HG03139 (cell line): Measurements from ENCODE around the gene MXI1.
A peak's percentile ranks its signal among the peaks of the same experiment; 100 is the strongest.
"Not testable (repeated sequence)": the region's sequence is repeated elsewhere in the genome, so short reads cannot be mapped to it uniquely, and the experiment has no call there.

ENCODE experiments used
- ATAC-seq: cut with Tn5 transposase; IDR thresholded peaks from one replicate; pipeline ENCODE4 v1.9.1; 2021; ENCODE audit not compliant: unreplicated experiment

Gene MXI1

DNA sequence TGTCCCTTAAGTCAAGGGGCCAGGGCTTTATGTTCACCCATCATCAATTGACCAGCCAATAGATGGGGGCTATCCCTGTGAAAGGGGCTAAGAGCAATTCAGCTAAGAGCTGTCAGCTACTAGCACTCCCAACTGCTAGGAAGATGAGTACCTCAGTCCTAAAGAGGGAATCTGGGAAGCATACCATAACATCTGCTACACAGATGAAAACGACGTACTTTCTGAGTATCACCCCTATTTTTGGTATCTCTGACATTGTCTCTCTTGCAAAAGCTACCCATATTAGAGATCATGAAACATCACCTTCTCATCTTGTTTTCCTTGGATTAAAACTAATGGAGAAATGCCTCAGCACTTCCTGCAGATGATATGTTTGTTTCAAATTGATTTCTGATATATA is 104.8 kb downstream of the MXI1 start:
- no peak for ATAC-seq

DNA sequence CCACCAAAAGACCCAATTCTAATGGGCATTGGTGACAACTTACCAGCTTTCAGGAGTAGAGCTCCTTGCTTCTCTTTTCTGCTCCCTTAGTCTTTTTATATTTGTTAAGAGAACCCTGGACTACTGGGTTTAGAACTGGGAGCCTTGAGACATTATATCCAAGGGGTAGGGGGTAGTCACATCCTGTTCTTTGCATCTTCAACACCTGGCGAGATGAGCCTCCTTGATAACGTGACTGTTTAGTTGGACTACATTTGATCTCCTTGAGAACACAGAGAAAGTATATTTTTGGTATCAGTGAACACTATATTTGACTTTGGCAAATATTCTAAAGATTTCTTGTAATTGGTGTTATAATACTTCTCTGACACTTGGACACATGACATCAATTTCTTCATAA is 106.3 kb downstream of the MXI1 start:
- ATAC-seq: no peak

- no peak for ATAC-seq
These were observed 110.8 kb downstream of the MXI1 start for GRCh38 chr10:110317866-110318850.

DNA sequence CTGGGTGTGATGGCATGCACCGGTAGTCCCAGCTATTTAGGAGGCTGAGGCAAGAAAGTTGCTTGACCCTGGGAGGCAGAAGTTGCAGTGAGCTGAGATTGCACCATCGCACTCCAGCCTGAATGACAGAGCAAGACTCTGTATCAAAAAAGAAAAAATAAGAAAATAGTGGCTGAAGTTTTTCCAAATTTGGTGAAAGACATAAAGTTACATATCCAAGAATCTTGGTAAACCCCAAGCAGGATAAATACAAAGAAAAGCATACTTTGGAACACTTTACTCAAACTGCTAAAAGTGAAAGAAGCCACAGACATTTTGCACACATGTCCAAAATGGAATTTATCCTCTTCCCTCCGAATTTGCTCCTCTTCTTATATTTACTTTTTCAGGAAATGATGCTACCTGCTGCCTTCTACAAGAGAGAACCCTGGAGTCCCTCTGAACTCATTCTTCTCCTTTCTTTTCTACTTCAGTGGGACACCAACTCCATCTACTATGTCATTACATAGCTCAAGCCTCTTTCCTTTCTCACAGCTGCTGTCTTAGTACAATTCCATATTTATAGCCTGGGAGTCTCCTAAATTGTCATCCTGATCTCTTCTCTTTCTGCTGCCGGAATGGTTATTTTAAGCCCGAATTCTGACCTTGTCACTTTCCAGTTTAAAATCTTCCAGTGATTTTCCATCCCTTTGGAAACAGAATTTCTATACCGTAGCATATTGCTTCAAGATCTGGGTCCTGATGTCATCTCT is 114.6 kb downstream of the MXI1 start:
- ATAC-seq: no peak

GRCh38 chr10:110323503-110323902 is 116.1 kb downstream of the MXI1 start:
- ATAC-seq: no peak

DNA sequence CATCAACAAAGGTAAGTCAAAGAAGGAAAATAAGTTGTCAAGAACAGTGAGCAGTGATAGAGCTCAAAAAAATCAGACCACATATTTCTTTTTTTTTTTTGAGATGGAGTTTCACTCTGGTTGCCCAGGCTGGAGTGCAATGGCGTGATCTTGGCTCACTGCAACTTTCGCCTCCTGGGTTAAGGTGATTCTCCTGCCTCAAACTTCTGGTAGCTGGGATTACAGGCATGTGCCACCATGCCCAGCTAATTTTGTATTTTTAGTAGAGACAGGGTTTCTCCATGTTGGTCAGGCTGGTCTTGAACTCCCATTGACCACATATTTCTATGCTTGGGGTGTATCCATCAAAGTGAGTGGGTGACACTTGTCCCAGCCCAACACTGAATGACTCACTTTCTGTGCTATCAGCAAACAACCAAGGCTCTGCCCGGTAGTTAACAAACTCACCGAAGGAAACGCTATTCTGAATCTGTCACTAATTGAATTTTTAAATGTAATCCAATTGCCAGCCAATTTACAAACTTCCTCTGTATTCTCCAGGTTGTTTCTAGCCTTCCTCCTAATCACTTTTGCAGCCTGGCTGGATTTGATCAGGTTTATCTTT is 116.9 kb downstream of the MXI1 start:
- no peak for ATAC-seq

DNA sequence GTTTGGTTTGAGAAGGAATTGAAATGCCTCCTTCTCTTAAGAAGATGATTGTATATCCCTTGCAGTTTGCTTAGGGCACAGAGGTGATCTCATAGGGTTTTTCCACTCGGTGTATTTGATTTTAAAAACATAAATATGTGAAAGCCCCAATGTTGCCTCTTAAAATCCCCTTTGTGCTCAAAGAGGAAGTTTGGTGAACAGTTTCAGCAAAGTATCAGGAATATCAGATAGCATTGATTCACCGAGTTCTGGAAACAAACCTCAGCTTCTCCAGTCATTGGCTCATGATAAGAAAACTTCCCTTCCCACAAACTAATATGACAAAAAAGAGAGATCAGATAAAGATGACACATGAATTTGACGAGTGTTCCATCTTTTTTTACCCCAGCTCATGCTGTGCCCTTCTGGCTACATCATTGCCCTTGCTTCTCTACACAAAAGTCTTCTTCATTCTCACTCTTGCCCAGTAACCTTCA is 117.4 kb downstream of the MXI1 start:
- ATAC-seq: peak; percentile 50

DNA sequence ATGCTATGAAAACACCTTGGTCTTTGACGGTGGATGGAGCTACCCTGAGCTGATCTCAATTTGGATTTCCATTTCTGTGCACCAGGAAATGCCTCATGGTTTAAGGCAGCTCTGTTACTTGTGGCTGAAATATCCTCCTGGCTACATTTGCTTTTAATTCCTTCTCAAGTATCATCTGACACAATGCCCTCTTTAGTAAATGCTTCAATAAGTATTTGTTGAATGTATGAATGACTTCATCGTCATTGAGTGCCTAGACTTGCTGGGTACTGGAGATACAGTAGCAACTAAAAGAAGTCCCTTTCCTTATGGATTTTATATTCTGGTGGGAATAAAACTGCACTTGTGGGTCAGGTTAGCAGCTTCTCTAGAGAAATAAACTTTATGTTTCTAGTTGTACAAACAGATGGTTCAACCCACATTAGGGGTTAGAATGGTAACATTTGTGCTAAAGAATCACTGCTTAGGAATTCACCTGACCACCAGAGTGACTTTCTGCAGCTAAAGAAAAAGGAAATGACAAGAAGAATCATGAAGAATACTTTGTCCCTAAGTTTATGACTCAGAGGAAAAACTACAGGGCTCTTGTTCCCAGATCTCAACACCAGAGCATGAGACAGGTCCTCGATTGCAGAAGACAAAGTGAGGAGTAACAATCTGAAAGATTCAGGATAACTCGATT is 119.1 kb downstream of the MXI1 start:
- no peak for ATAC-seq

DNA sequence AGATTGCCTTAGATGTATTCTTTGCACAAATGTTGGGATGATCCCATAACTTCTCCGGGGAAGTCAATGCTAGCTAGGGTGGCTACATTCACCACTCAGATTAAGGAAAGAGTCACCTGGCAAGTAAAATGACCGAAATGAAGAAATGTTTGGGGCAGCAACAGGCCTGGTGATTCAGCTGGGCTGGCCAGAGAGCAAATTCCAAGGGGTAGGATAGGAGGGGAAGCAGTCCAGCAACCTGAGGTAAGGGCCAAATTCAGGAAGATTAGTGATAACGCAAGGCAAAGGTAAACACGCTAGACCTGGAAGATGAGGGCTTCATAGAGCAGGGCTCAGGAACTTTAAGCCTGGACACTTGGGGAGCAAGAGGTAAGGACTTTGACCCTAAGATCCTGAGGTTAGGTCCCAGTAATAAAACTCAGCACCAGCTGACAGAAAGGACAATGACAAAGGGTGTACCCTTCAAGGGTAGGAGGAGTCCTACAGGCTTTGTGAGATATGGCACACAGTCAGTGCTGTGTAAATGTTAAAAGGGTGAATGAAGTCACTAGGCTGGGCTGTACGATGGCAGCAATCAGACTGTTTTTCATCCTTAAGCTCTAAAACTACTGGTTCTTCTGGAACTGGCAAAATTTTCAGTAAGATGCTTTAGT is 120.0 kb downstream of the MXI1 start:
- no peak for ATAC-seq

DNA sequence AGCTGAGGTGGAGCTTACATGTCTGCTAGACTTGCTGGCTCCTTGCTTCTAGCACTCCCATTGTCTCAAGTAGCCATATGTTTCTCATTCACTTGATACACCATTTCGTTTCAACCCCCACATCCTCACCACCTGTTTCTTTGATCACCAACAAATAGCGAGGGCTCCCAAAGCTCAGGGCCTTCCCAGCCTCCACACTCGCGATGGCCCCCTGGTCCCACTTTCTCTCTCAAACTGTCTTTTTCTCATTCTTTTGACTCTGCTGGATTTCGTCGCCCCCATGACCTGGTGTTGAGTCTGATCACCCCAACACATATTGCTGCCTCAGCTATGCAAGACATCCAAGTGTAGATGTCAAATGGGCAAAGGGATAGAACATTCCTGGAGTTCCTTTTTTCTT is 123.3 kb downstream of the MXI1 start:
- ATAC-seq: no peak

DNA sequence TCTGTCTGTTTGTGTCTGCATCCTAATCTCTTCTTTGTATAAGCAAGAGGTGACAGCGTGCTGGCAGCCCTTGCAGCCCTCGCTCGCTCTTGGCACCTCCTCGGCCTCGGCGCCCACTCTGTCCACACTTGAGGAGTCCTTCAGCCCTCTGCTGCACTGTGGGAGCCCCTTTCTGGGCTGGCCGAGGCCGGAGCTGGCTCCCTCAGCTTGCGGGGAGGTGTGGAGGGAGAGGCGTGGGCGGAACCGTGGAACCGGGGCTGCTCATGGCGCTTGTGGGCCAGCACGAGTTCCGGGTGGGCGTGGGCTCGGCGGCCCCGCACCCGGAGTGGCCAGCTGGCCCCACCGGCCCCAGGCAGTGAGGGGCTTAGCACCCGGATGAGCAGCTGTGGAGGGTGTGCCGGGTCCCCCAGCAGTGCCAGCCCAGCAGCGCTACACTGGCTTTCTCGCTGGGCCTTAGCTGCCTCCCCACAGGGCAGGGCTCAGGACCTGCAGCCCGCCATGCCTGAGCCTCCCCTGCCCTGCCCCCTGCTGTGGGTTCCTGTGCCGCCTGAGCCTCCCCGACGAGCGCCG is 123.9 kb downstream of the MXI1 start:
- not testable (repeated sequence) for ATAC-seq

DNA sequence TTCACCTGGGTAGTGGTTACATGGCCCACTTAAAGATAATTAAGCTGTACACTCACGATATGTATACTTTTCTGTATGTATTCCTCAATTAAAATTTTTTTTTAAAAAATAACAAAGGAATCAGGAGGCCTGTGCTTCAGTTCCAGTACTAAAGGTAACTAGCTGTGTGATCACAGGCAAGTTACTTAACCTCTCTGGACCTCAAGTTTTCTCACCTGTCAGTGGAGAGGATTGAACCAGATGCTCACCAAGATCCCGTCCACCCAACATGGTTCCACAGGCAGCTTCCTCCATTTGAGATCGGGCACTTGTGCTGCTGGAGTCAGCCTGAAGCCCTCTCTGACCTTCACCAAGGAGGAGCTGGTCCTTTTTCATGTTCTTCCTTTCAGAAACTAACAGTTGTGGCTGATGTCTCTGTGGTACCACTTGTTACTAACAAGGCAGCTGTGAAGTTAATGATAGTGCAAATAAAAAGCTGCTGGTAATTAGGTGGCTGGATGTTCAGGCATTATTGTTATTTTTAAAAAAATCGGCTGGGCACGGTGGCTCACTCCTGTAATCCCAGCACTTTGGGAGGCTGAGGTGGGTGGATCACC is 126.8 kb downstream of the MXI1 start:
- ATAC-seq: no peak

DNA sequence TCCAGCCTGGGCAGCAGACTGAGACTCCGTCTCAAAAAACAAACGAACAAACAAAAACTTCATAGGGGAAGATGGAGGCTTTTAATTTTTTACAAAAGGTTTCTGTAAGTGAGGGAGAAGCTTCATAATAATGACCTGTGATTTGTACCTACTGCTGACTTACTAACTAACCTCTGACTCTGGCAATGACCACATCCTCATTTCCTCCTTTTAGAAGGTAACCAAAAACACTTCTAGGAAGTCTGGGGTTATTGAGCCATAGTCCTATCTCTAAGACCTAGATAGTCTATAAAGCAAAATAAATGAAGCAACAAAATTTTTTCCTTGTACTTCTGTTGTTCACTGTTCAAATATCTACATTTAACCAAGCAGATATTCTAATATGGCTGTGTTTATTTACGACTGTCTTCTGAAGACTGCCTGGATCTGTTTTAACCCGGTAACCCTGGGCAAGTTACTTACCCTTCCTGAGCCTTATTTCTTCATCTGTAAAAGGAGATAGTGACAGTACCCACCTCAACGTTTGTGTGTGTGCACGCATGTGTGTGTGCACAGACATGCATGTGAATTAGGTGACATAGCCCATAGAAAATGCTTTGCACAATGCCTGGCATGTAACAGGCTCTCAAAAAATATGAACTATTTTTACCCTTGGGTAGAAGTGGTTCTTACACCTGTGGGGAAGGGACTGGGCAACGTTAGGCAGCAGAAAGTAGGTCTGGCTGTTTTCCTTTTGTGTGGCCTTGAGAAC is 128.1 kb downstream of the MXI1 start:
- ATAC-seq: no peak

DNA sequence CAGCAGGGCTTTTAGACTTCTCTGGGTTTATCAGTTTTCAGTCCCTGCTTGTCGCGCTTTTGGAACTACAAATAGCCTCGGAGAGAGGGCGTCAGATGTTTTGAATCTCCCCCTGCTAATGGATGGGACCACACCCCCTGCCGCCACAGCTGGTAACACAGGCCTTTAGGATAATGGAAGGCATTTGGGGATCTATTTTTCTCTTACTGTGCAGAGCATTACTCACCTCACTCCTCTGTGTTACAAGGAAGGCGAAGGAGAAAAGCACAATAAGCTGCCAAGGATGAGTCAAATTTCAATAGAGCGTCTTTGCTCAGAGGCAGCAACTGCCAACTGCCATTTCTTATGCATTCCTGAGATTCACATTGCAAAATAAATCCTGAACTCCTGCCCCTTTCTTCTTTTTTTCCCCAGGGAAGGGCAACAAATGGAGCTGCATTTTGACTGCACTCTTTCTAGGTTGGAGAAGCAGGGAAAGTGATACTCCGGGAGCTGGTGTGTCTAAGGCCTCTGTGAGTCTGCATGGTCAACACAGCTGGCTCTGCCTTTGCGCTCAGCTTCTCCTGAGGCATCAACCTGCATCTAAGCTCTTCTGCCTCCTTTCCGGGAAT is 128.8 kb downstream of the MXI1 start:
- ATAC-seq: no peak
